Measurements from ENCODE around the gene CPM.
"Not testable (repeated sequence)": the region's sequence is repeated elsewhere in the genome, so short reads cannot be mapped to it uniquely, and the experiment has no call there.

CPM gene

GRCh38 chr12:68825569-68826217, 107.3 kb downstream of the CPM start:
- DNase-seq (ENCODE audit: low spot score): no peak

- no peak for DNase-seq (ENCODE audit: low spot score)
Observed at GRCh38 chr12:68824597-68825250, 108.2 kb downstream of the CPM start.

GRCh38 chr12:68824131-68824530, 108.8 kb downstream of the CPM start:
- DNase-seq (ENCODE audit: low spot score): no peak

- DNase-seq (ENCODE audit: low spot score): no peak
Observed at GRCh38 chr12:68823696-68824095, 109.3 kb downstream of the CPM start.

GRCh38 chr12:68821357-68822188, 111.4 kb downstream of the CPM start:
- DNase-seq (ENCODE audit: low spot score): no peak

- DNase-seq (ENCODE audit: low spot score): not testable (repeated sequence)
Observed at GRCh38 chr12:68819481-68819880, 113.5 kb downstream of the CPM start.

GRCh38 chr12:68815928-68816800, 116.8 kb downstream of the CPM start:
- DNase-seq (ENCODE audit: low spot score): no peak

- DNase-seq (ENCODE audit: low spot score): no peak
Observed at GRCh38 chr12:68815232-68815927, 117.6 kb downstream of the CPM start.

GRCh38 chr12:68814490-68815231, 118.3 kb downstream of the CPM start:
- no peak for DNase-seq (ENCODE audit: low spot score)

GRCh38 chr12:68813242-68813593, 119.8 kb downstream of the CPM start:
- DNase-seq (ENCODE audit: low spot score): no peak

GRCh38 chr12:68812553-68813241, 120.3 kb downstream of the CPM start:
- DNase-seq (ENCODE audit: low spot score): no peak

GRCh38 chr12:68811573-68811972, 121.4 kb downstream of the CPM start:
- DNase-seq (ENCODE audit: low spot score): not testable (repeated sequence)

GRCh38 chr12:68810027-68810389, 123.0 kb downstream of the CPM start:
- not testable (repeated sequence) for DNase-seq (ENCODE audit: low spot score)

GRCh38 chr12:68809190-68810026, 123.6 kb downstream of the CPM start:
- DNase-seq (ENCODE audit: low spot score): no peak

- peak; percentile 51 for DNase-seq (ENCODE audit: low spot score)
Observed at GRCh38 chr12:68808388-68809189, 124.4 kb downstream of the CPM start.

- DNase-seq (ENCODE audit: low spot score): peak; percentile 98
Observed at GRCh38 chr12:68807576-68808387, 125.2 kb downstream of the CPM start, which contains the start of gene MDM2. TSS of gene MDM2 (plus strand) at chr12:68808177. CDS start at chr12:68808478, 301 bp downstream.

GRCh38 chr12:68807274-68807575, 125.7 kb downstream of the CPM start:
- DNase-seq (ENCODE audit: low spot score): not testable (repeated sequence)

All from CD4-positive, alpha-beta T cell treated with Interleukin-2 at 100 ng/mL for 4 hours (primary cell).